Lung (tissue), 12 donors: ENCODE results near the gene RAD50. TPM values are rescaled to one million over a fixed set of nuclear protein-coding genes. Genes with fewer than 3 reads are reported as not detected.

ENCODE experiments used
- ATAC-seq: fragments of 200-7000 bp; cut with Tn5 transposase; one replicate; pipeline ENCODE4 v1.9.1; 2020; ENCODE audit warnings: moderate number of reproducible peaks; ENCODE audit not compliant: insufficient read depth, low FRiP score
- DNase-seq, 3 donors: peaks; one replicate each; pipeline ENCODE4 v3.0.0-alpha.2; 2013 to 2017
- H3K27ac ChIP-seq, 2 donors: one replicate each; pipeline ENCODE4 v1.5.1; 2013; ENCODE audit warnings: mild to moderate bottlenecking in 2 of 2, moderate library complexity in 2 of 2, control low read depth in 1 of 2, inconsistent platforms in 1 of 2, low read depth in 1 of 2, low read length in 1 of 2
- H3K27me3 ChIP-seq, 3 donors: one replicate each; pipeline ENCODE4 v1.5.1; 2013; ENCODE audit warnings: low read length in 2 of 3; ENCODE audit not compliant: control insufficient read depth in 3 of 3, insufficient read depth in 3 of 3
- H3K36me3 ChIP-seq, 4 donors: one replicate each; pipeline ENCODE4 v1.5.1; 2013; ENCODE audit warnings: low read length in 4 of 4, mild to moderate bottlenecking in 1 of 4, moderate library complexity in 1 of 4; ENCODE audit not compliant: control insufficient read depth in 4 of 4, insufficient read depth in 4 of 4
- H3K4me1 ChIP-seq, 5 donors: one replicate each; pipeline ENCODE4 v1.5.1; 2013; ENCODE audit warnings: low read length in 5 of 5, mild to moderate bottlenecking in 2 of 5, moderate library complexity in 1 of 5; ENCODE audit not compliant: control insufficient read depth in 5 of 5, insufficient read depth in 5 of 5
- H3K4me3 ChIP-seq: one replicate; pipeline ENCODE4 v1.5.1; 2013; ENCODE audit warnings: mild to moderate bottlenecking, control low read depth, moderate library complexity
- H3K9ac ChIP-seq, 2 donors: one replicate each; pipeline ENCODE4 v1.5.1; 2013; ENCODE audit warnings: low read length in 2 of 2, control low read depth in 1 of 2; ENCODE audit not compliant: insufficient read depth in 1 of 2
- H3K9me3 ChIP-seq, 4 donors: one replicate each; pipeline ENCODE4 v1.5.1; 2013; ENCODE audit warnings: low read length in 3 of 4, mild to moderate bottlenecking in 1 of 4, moderate library complexity in 1 of 4; ENCODE audit not compliant: control insufficient read depth in 4 of 4, insufficient read depth in 3 of 4
- CTCF ChIP-seq: IDR thresholded peaks from 2 replicates; pipeline ENCODE4 v1.5.1; 2012; ENCODE audit warnings: mild to moderate bottlenecking; ENCODE audit errors: control extremely low read depth, extremely low read depth
- WGBS, 2 donors: extraction: QIAGEN DNeasy Blood & Tissue Kit; methylation state at CpG; one replicate each; pipeline ENCODE4 v1.1.7; 2013; 5-methylcytosine and 5-hydroxymethylcytosine counted together
- polyA plus RNA-seq, 2 donors: library from polyadenylated mRNA; stranded (reverse); fragments of 200-250 nt; gene quantifications; one replicate each; pipeline ENCODE4 v1.2.1, GENCODE V29; 2013
- total RNA-seq, 2 donors: library from RNA; depleted of rRNA in 1 of 2; stranded (reverse); fragments of >200 nt in 1 of 2; gene quantifications; one replicate each; pipeline ENCODE4 v1.2.1, GENCODE V29; 2014 to 2021
- donor health status: control.
- donor health status: control.
- donor health status: Bipolar disorder and iron deficiency.
- donor health status: healthy.
- donor health status: DM: yes; HTN: yes; CAD: no.

The RAD50 gene
- total and polyA plus RNA-seq, 4 donors: 8.2 to 46.7 (median 18.8) TPM

- H3K9me3 ChIP-seq: no peaks in the 10 kb centered on the region
- no peak for DNase-seq
- no peak overlapping the region for H3K27ac ChIP-seq
- no peak overlapping the region for H3K4me3 ChIP-seq
- ATAC-seq: no peak
- TF ChIP-seq CTCF: no peak
- no peak overlapping the region for H3K9ac ChIP-seq
- H3K36me3 ChIP-seq: peaks cover 0 to 21% (median 19%) of the 10 kb centered on the region in 4 donors
- 86 to 89% methylated on average over 4 of the region's 4 CpGs for WGBS, 2 donors
- H3K4me1 ChIP-seq: no peaks in the 10 kb centered on the region
- H3K27me3 ChIP-seq: no peaks in the 10 kb centered on the region
These were observed 79.1 kb downstream of the RAD50 start for GRCh38 chr5:132635873-132636272.

- H3K9ac ChIP-seq: no peak overlapping the region
- H3K4me1 ChIP-seq: no peaks in the 10 kb centered on the region
- no peak overlapping the region for H3K4me3 ChIP-seq
- H3K27me3 ChIP-seq: no peaks in the 10 kb centered on the region
- peaks cover 9 to 27% (median 27%) of the 10 kb centered on the region in 4 donors for H3K36me3 ChIP-seq
- ATAC-seq: no peak
- 91 to 96% methylated on average over 4 of the region's 4 CpGs for WGBS, 2 donors
- no peak overlapping the region for H3K27ac ChIP-seq
- H3K9me3 ChIP-seq: no peaks in the 10 kb centered on the region
- TF ChIP-seq CTCF: no peak
- DNase-seq: no peak
These were observed 80.5 kb downstream of the RAD50 start for GRCh38 chr5:132637241-132637640.

GRCh38 chr5:132639706-132640130 is 82.9 kb downstream of the RAD50 start:
- ATAC-seq: no peak
- no peaks in the 10 kb centered on the region for H3K4me1 ChIP-seq
- DNase-seq: no peak
- TF ChIP-seq CTCF: no peak
- no peak overlapping the region for H3K4me3 ChIP-seq
- no peak overlapping the region for H3K27ac ChIP-seq
- no peaks in the 10 kb centered on the region for H3K27me3 ChIP-seq
- H3K9ac ChIP-seq: no peak overlapping the region
- WGBS, 2 donors: 52 to 73% methylated on average over 2 of the region's 2 CpGs
- no peaks in the 10 kb centered on the region for H3K9me3 ChIP-seq
- H3K36me3 ChIP-seq: peaks cover 13 to 34% (median 31%) of the 10 kb centered on the region in 4 donors

GRCh38 chr5:132640613-132641012 is 83.8 kb downstream of the RAD50 start:
- H3K9me3 ChIP-seq: no peaks in the 10 kb centered on the region
- no peaks in the 10 kb centered on the region for H3K27me3 ChIP-seq
- H3K36me3 ChIP-seq: peaks cover 13 to 34% (median 31%) of the 10 kb centered on the region in 4 donors
- ATAC-seq: no peak
- no peak for DNase-seq
- H3K4me3 ChIP-seq: no peak overlapping the region
- no peak overlapping the region for H3K9ac ChIP-seq
- TF ChIP-seq CTCF: no peak
- H3K27ac ChIP-seq: no peak overlapping the region
- H3K4me1 ChIP-seq: no peaks in the 10 kb centered on the region
- WGBS, 2 donors: 54 to 81% methylated on average over 4 of the region's 4 CpGs
